ENCODE results near the gene ADGB.
"Not testable (repeated sequence)": the region's sequence is repeated elsewhere in the genome, so short reads cannot be mapped to it uniquely, and the experiment has no call there.

- TF ChIP-seq CTCF, POLR2A (IDR thresholded peaks at IDR 0.05): not testable (repeated sequence)
Measured at GRCh38 chr6:146568619-146569018, 30.2 kb upstream of the ADGB start.

Data from esophagus squamous epithelium (tissue), 4 donors.